ENCODE data around the gene CRNN.

DNA sequence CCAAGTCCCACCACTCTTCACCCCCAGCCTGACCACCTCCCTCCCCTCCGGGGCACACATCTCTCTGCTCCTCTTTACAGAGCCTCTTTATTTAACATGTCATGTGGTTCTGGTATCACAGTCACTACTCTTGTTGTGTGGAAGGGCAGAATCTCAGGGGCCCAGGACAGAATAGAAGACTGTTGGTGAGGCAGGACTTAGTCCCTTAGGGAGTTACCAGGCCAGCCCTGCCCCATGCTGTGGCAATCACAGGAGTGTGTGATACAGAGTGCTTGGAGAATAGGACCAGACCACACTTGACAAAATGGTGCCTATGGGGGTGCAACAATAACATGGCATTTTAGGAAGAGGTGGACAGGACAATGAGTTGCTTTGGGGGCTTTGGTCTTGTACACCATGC is 43.0 kb upstream of the CRNN start:
- no peak for TF ChIP-seq POLR2A (IDR thresholded peaks at IDR 0.05)
- TF ChIP-seq, protein P1, sequence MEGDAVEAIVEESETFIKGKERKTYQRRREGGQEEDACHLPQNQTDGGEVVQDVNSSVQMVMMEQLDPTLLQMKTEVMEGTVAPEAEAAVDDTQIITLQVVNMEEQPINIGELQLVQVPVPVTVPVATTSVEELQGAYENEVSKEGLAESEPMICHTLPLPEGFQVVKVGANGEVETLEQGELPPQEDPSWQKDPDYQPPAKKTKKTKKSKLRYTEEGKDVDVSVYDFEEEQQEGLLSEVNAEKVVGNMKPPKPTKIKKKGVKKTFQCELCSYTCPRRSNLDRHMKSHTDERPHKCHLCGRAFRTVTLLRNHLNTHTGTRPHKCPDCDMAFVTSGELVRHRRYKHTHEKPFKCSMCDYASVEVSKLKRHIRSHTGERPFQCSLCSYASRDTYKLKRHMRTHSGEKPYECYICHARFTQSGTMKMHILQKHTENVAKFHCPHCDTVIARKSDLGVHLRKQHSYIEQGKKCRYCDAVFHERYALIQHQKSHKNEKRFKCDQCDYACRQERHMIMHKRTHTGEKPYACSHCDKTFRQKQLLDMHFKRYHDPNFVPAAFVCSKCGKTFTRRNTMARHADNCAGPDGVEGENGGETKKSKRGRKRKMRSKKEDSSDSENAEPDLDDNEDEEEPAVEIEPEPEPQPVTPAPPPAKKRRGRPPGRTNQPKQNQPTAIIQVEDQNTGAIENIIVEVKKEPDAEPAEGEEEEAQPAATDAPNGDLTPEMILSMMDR (IDR thresholded peaks at IDR 0.05): no peak
